Thymus (tissue), 11 donors: Measurements from ENCODE around the gene GRIFIN. TPM values are rescaled to one million over a fixed set of nuclear protein-coding genes. Genes with fewer than 3 reads are reported as not detected.

Experiments used
- DNase-seq, 9 donors: peaks; one replicate each; pipeline ENCODE4 v3.0.0-alpha.2; 2013; ENCODE audit warnings: low spot score in 9 of 9, low read depth in 6 of 9, missing footprints in 1 of 9
- H3K27ac ChIP-seq, 2 donors: one replicate each; pipeline ENCODE4 v1.5.1; 2013; ENCODE audit warnings: control low read depth in 1 of 2, low read depth in 1 of 2, low read length in 1 of 2, mild to moderate bottlenecking in 1 of 2, moderate library complexity in 1 of 2
- H3K27me3 ChIP-seq, 2 donors: one replicate each; pipeline ENCODE4 v1.5.1; 2013; ENCODE audit warnings: low read length in 1 of 2; ENCODE audit not compliant: control insufficient read depth in 2 of 2, insufficient read depth in 1 of 2
- H3K36me3 ChIP-seq, 2 donors: one replicate each; pipeline ENCODE4 v1.5.1; 2013; ENCODE audit warnings: low read length in 1 of 2, mild to moderate bottlenecking in 1 of 2, moderate library complexity in 1 of 2; ENCODE audit not compliant: control insufficient read depth in 2 of 2, insufficient read depth in 2 of 2
- H3K4me1 ChIP-seq, 2 donors: one replicate each; pipeline ENCODE4 v1.5.1; 2013; ENCODE audit warnings: low read length in 2 of 2; ENCODE audit not compliant: control insufficient read depth in 2 of 2, insufficient read depth in 2 of 2
- H3K4me3 ChIP-seq, 2 donors: one replicate each; pipeline ENCODE4 v1.5.1; 2013; ENCODE audit warnings: low read length in 2 of 2, control low read depth in 1 of 2, mild to moderate bottlenecking in 1 of 2
- H3K9me3 ChIP-seq, 2 donors: one replicate each; pipeline ENCODE4 v1.5.1; 2013; ENCODE audit warnings: low read length in 1 of 2, mild to moderate bottlenecking in 1 of 2; ENCODE audit not compliant: control insufficient read depth in 2 of 2, insufficient read depth in 1 of 2
- WGBS: extraction: QIAGEN DNeasy Blood & Tissue Kit; methylation state at CpG from one replicate; pipeline ENCODE4 v1.1.7; 2013; 5-methylcytosine and 5-hydroxymethylcytosine counted together
- polyA plus RNA-seq: library from polyadenylated mRNA; stranded (reverse); fragments of 200-250 nt; gene quantifications from one replicate; pipeline ENCODE4 v1.2.3, GENCODE V29; 2013
- total RNA-seq: library from RNA; stranded (reverse); fragments of 120-200 nt; gene quantifications from one replicate; pipeline ENCODE4 v1.2.4, GENCODE V29; 2013
- donor health status: healthy.

Gene GRIFIN
- total and polyA plus RNA-seq, 2 donors, result not detected

- Histone ChIP-seq H3K9me3 (peaks cover 3 to 15% of the 10 kb centered on the region in 2 donors), H3K4me1 (peaks cover 0 to 9% of the 10 kb centered on the region in 2 donors), H3K36me3 (no peaks in the 10 kb centered on the region), H3K4me3 (no peak overlapping the region), H3K27me3 (peaks cover 0 to 2% of the 10 kb centered on the region in 2 donors), H3K27ac (no peak overlapping the region)
- no peak for DNase-seq
- 86% methylated on average over 12 of the region's 12 CpGs for WGBS
Observed at GRCh38 chr7:2484868-2485267, 8.7 kb upstream of the GRIFIN start.

DNA sequence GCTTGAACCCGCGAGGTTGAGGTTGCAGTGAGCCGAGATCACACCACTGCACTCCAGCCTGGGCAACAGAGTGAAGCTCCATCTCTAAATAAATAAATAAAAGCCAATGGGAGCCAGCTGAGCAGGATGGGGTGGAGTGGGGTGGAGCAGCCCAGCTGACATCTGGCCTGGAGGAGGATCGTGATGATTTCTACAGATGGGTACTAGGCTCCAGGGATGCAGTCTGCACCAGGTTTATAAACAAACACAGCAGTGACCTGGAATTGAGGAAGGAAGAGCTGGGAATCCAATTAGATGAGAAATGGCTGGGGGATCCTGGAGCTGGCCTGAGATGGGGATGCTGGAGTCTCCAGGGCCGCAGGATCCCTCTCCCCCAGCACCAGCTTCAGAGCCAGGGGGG, 7.3 kb upstream of the GRIFIN start:
- no peaks in the 10 kb centered on the region for H3K36me3 ChIP-seq
- DNase-seq, result no peak
- H3K4me3 ChIP-seq, result no peak overlapping the region
- 85% methylated on average over 5 of the region's 5 CpGs for WGBS
- peaks cover 0 to 8% of the 10 kb centered on the region in 2 donors for H3K27me3 ChIP-seq
- peaks cover 3 to 15% of the 10 kb centered on the region in 2 donors for H3K9me3 ChIP-seq
- peaks cover 0 to 7% of the 10 kb centered on the region in 2 donors for H3K4me1 ChIP-seq
- no peak overlapping the region for H3K27ac ChIP-seq

DNA sequence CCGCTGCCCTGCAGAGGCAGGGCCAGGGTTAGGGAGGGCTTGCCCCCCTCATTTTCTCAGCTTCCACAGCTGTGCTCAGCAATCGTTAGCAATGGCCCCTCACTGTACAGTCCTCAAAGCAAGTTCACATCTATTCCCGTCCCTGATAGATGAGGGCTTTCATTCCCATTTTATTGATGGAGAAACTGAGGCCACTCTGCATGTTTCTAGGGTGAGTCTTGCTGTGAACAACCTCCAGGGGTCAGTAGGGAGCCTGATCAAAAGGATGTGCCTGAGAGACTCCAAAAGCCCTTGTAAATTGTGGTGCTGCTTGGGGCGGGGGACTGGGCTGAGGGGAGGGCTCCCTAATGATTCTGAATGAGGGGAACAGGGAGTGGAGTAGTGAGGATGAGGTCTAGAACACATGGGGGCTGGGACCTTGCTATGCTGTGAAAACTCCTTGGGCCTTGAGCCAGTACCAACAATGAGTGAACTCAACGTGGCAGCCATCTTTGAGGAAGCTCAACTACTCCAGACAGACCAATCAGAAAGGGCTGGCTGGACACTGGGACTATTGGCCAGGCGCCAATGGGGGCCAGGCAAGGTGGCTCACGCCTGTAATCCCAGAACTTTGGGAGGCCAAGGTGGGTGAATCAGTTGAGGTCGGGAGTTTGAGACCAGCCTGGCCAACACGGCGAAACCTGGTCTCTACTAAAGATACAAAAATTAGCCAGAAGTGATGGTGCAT, 6.7 kb upstream of the GRIFIN start:
- peaks cover 0 to 13% of the 10 kb centered on the region in 2 donors for H3K27me3 ChIP-seq
- no peak for DNase-seq
- H3K4me1 ChIP-seq, result peaks cover 0 to 11% of the 10 kb centered on the region in 2 donors
- WGBS, result 86% methylated on average over 10 of the region's 10 CpGs
- no peaks in the 10 kb centered on the region for H3K36me3 ChIP-seq
- H3K27ac ChIP-seq, result no peak overlapping the region
- H3K9me3 ChIP-seq, result peaks cover 3 to 15% of the 10 kb centered on the region in 2 donors
- H3K4me3 ChIP-seq, result no peak overlapping the region

GRCh38 chr7:2481195-2481594, 5.0 kb upstream of the GRIFIN start:
- DNase-seq, result no peak
- H3K4me3 ChIP-seq, result no peak overlapping the region
- peaks cover 0 to 23% of the 10 kb centered on the region in 2 donors for H3K27me3 ChIP-seq
- peaks cover 0 to 12% of the 10 kb centered on the region in 2 donors for H3K4me1 ChIP-seq
- H3K27ac ChIP-seq, result no peak overlapping the region
- 92% methylated on average over 4 of the region's 4 CpGs for WGBS
- H3K36me3 ChIP-seq, result no peaks in the 10 kb centered on the region
- H3K9me3 ChIP-seq, result peaks cover 3 to 15% of the 10 kb centered on the region in 2 donors

DNA sequence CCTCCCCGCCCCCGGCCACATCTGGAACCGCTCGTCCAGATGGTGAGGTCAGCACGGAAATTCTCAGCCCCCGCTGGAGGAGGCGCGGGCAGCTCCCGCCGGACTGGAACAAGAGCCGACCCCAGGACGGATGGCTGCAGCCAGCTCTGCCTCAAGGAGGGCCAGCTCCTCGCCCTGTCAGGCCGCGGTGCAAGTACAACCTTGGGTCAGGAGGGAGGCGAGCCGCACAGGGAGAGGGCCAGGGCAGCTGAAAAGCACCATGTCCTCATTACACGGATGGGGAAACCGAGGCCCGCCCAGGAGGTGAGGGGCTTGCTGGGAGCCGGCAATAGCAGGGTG, 3.8 kb upstream of the GRIFIN start:
- Histone ChIP-seq H3K27me3 (peaks cover 0 to 23% of the 10 kb centered on the region in 2 donors), H3K9me3 (peaks cover 3 to 15% of the 10 kb centered on the region in 2 donors), H3K4me3 (no peak overlapping the region), H3K27ac (no peak overlapping the region), H3K4me1 (peaks cover 0 to 12% of the 10 kb centered on the region in 2 donors), H3K36me3 (no peaks in the 10 kb centered on the region)
- no peak for DNase-seq
- WGBS, result 86% methylated on average over 21 of the region's 21 CpGs

GRCh38 chr7:2479276-2480069, 3.3 kb upstream of the GRIFIN start:
- no peak for DNase-seq
- Histone ChIP-seq H3K9me3 (peaks cover 3 to 15% of the 10 kb centered on the region in 2 donors), H3K27me3 (peaks cover 0 to 23% of the 10 kb centered on the region in 2 donors), H3K27ac (no peak overlapping the region), H3K4me1 (peaks cover 0 to 12% of the 10 kb centered on the region in 2 donors), H3K36me3 (no peaks in the 10 kb centered on the region), H3K4me3 (no peak overlapping the region)
- 92% methylated on average over 16 of the region's 16 CpGs for WGBS

DNA sequence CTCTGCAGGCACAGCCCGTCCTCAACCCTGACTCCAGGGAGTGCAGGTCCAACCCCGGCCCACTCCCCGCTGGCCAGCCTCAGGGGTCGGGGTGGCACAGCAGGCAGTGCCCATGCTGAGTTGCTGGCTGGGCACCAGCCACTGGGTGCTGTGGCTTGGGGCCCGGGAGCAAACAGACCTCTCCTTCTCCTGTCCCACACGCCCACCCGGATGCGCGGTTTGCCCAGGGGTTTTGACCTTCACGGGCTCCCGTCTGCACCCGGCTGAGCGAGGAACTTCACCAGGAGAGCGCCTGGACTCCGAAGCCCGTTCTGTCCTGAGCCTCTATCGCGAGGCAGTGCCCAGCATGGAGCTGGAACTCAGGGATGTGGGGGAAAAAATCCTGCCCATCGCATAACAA, 2.6 kb upstream of the GRIFIN start:
- H3K4me1 ChIP-seq, result peaks cover 0 to 12% of the 10 kb centered on the region in 2 donors
- H3K9me3 ChIP-seq, result peaks cover 3 to 15% of the 10 kb centered on the region in 2 donors
- DNase-seq, result no peak
- H3K27me3 ChIP-seq, result peaks cover 0 to 23% of the 10 kb centered on the region in 2 donors
- 91% methylated on average over 19 of the region's 19 CpGs for WGBS
- H3K27ac ChIP-seq, result no peak overlapping the region
- no peaks in the 10 kb centered on the region for H3K36me3 ChIP-seq
- H3K4me3 ChIP-seq, result no peak overlapping the region

GRCh38 chr7:2478399-2478785, 2.2 kb upstream of the GRIFIN start:
- DNase-seq, result no peak
- Histone ChIP-seq H3K36me3 (no peaks in the 10 kb centered on the region), H3K9me3 (peaks cover 3 to 13% of the 10 kb centered on the region in 2 donors), H3K4me3 (no peak overlapping the region), H3K27me3 (peaks cover 0 to 23% of the 10 kb centered on the region in 2 donors), H3K27ac (no peak overlapping the region), H3K4me1 (peaks cover 0 to 12% of the 10 kb centered on the region in 2 donors)
- WGBS, result 88% methylated on average over 11 of the region's 11 CpGs
